IMR-90 (cell line): ENCODE measurements around the gene RIPK1.

Experiments
- BHLHE40 ChIP-seq: fragments of 150-350 bp; IDR thresholded peaks from 2 replicates; pipeline ENCODE4 v1.6.1; 2016; ENCODE audit warnings: mild to moderate bottlenecking, low read depth, low read length
- CTCF ChIP-seq: conservative IDR thresholded peaks from 2 replicates; pipeline ENCODE4 v1.5.1; 2012; ENCODE audit warnings: mild to moderate bottlenecking, low read depth, low read length, improper control_type of control experiment
- RFX5 ChIP-seq: IDR thresholded peaks from 2 replicates; pipeline ENCODE4 v1.8.0; 2012; ENCODE audit warnings: low read depth, mild to moderate bottlenecking, low read length, moderate library complexity
- USF2 ChIP-seq: fragments of 150-350 bp; IDR thresholded peaks from 2 replicates; pipeline ENCODE4 v1.6.1; 2017; ENCODE audit warnings: mild to moderate bottlenecking, antibody characterized with exemption, low read length, low read depth

DNA sequence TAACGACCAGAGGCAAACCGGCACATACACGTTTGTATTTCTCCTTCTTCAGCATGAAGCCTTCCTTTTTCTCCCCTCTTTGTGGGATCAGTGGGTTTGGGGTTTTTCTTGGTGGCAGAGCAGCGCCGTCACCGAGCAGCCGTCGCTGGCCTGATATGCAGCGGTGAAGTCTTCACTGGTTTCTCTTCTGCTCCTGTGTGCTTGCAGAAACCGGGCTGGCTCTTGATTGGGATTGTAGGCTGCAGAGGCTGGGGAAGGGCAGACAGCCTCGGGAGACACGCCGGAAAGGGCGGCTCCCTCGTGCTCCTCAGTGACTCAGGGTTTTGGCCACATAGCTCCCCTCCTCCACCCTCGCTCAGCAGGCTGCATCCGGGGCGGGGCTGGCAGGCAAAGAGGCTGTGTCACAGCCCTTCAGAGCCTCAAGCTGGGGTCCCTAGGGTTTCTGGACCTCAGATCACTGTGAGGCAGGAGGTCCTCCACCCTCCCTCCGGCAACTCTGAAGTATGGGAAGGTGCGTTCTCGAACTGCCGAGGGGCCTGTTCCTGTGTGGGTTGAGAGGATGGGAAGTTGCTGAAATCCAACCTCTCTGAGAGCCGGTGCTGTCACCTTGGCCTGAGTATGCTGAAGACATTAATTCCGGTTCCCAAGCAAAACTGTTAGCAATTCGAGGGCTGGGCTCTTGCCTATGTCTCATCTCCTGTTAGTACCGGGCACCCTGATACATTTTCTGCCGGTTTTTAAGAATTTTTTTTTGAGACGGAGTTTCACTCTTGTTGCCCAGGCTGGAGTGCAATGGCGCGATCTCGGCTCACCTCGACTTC lies 44.4 kb upstream of the RIPK1 start:
- TF ChIP-seq RFX5 (no peak), CTCF (no peak), BHLHE40 (peak; percentile 64), USF2 (no peak; the same call in 1 of the 2 replicates)
